GM12878 (cell line): ENCODE results near the gene TCF12. TPM values are rescaled to one million over a fixed set of nuclear protein-coding genes. Genes with fewer than 3 reads are reported as not detected.

ENCODE experiments used
- CBX3 ChIP-seq: fragments of 200-600 bp; sonication (generic); IDR thresholded peaks from 2 replicates; pipeline ENCODE4 v1.6.1; 2016; ENCODE audit warnings: low read depth, borderline replicate concordance
- CHD2 ChIP-seq: IDR thresholded peaks from 2 replicates; pipeline ENCODE4 v1.6.1; 2011; ENCODE audit warnings: low read depth, low read length, improper control_type of control experiment, borderline replicate concordance
- HDAC6 ChIP-seq: fragments of 200-600 bp; sonication (generic); IDR thresholded peaks from one replicate; pipeline ENCODE4 v1.8.0; 2017; ENCODE audit warnings: antibody characterized with exemption; ENCODE audit not compliant: unreplicated experiment
- NFXL1 ChIP-seq: fragments of 450-650 bp; IDR thresholded peaks from 2 replicates; pipeline ENCODE4 v1.6.1; 2017; ENCODE audit warnings: antibody characterized with exemption, mild to moderate bottlenecking, borderline replicate concordance
- REST ChIP-seq: IDR thresholded peaks from 2 replicates; pipeline ENCODE4 v1.6.1; 2012; ENCODE audit warnings: mild to moderate bottlenecking, low read depth, low read length
- SPI1 ChIP-seq: IDR thresholded peaks from 2 replicates; pipeline ENCODE4 v1.6.1; 2011; ENCODE audit warnings: low read depth, mild to moderate bottlenecking, low read length, moderate library complexity, borderline replicate concordance; ENCODE audit not compliant: insufficient read depth
- SRF ChIP-seq, 2 experiments: IDR thresholded peaks; 2 replicates each; pipeline ENCODE4 v1.6.1; 2011; ENCODE audit warnings: low read depth in 2 of 2, low read length in 2 of 2, mild to moderate bottlenecking in 1 of 2, moderate library complexity in 1 of 2
- ZBTB4 ChIP-seq: fragments of 450-650 bp; formaldehyde crosslinking; IDR thresholded peaks from 2 replicates; pipeline ENCODE4 v1.4.0; 2022; ENCODE audit warnings: mild to moderate bottlenecking, moderate library complexity
- polyA plus RNA-seq, 11 experiments: library from polyadenylated mRNA; depleted of rRNA in 4 of 11; unstranded in 6 of 11; stranded (reverse) in 5 of 11; fragments of >200 nt; fragmentation: Nextera tagmentation in 4 of 11; fragmentation: Illumina TruSeq in 1 of 11; extraction: Ambion mirVana in 4 of 11; extraction: Trizol in 1 of 11; gene quantifications; 1 replicate in 1 of 11; 2 replicates in 10 of 11; pipeline versions ENCODE4 v1.2.1 to v1.2.3, GENCODE V29; 2011 to 2016; ENCODE audit warnings: inconsistent platforms in 2 of 11, missing spikeins in 2 of 11, low read depth in 1 of 11
- total RNA-seq, 4 experiments: library from RNA; depleted of rRNA in 3 of 4; stranded (reverse); fragments of >200 nt in 3 of 4; fragmentation: Illumina TruSeq in 1 of 4; extraction: Trizol in 1 of 4; gene quantifications; 2 replicates each; pipeline versions ENCODE4 v1.2.1 to v1.2.3, GENCODE V29; 2013 to 2021

The TCF12 gene
- total and polyA plus RNA-seq, 10 of the 15 experiments (the other 5 are each of a cell fraction or from before 2014, with no cell fraction given), result 8.2 to 70.9 (median 49.5) TPM

DNA sequence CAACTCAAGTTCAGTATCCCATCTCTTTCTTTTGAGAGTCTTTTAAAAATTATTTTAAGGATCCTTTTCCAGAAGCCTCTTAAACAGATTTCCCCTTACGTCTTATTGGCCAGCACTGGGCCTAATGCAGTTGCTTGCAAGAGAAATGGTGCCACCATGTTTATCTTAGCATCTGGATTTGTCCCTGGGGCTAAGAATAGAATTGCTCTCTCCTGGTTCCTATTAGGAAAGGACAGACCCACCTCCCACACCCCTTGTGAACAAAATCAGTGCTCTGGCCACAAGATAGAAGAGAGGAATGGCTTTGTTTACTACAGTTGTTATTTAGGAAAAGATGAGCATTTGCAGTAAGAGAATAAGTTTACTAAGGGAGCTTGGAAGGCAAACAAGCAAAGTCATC is 329.6 kb downstream of the TCF12 start (continued):
- TF ChIP-seq REST, result no peak
- no peak for TF ChIP-seq SRF (IDR thresholded peaks at IDR 0.05; ENCODE audit: low read depth in 2 of 2, low read length in 2 of 2)
- TF ChIP-seq SPI1, result no peak
- TF ChIP-seq HDAC6, result no peak
- TF ChIP-seq CHD2, result no peak
- TF ChIP-seq ZBTB4, result no peak
- TF ChIP-seq NFXL1, result no peak
- TF ChIP-seq CBX3, result no peak
